HL-60/S4 treated with retinoic acid at 250 ng/mL for 4 days and 3 days (cell line): Measurements from ENCODE around the gene PRUNE2.

Source experiments
- in situ Hi-C: fragments of 300-500 bp; cut with MboI; formaldehyde crosslinking; loops from 2 replicates; pipeline ENCODE4 v1.7.0; 2022; ENCODE audit warnings: low sequenced_read_pairs

PRUNE2 gene

GRCh38 chr9:76904661-76905457 is 1.1 kb downstream of the PRUNE2 start:
- in situ Hi-C loops = no loop called here

GRCh38 chr9:76902395-76902794 is 3.5 kb downstream of the PRUNE2 start:
- in situ Hi-C loops = no loop called here

DNA sequence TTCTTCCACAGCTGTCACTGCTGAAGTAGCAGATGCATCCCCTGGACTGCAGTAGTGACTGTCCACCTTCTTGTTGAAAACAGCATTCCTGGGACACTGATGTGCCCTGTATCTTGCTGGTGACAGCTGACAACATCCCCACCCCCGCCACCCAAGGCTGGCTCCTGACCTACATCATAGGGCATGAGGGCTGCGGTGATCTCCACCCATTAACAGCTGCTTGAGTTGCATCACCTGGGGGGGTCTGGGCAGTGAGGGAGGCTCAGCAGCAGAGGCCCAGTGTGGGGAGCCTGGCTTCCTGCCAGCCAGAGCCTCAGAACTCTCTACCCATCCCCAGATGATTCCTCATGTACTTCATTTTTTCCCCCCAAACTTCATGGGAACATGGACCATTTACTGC is 4.1 kb downstream of the PRUNE2 start:
- in situ Hi-C loops = no loop called here

- in situ Hi-C loops = no loop called here
Measured at GRCh38 chr9:76900884-76901440, 5.0 kb downstream of the PRUNE2 start.

- in situ Hi-C loops = no loop called here
Measured at GRCh38 chr9:76898786-76899185, 7.1 kb downstream of the PRUNE2 start.

GRCh38 chr9:76897804-76898525 is 7.9 kb downstream of the PRUNE2 start:
- in situ Hi-C loops = no loop called here

GRCh38 chr9:76896035-76896434 is 9.9 kb downstream of the PRUNE2 start:
- in situ Hi-C loops = no loop called here

GRCh38 chr9:76895186-76895585 is 10.7 kb downstream of the PRUNE2 start:
- in situ Hi-C loops = no loop called here

GRCh38 chr9:76894198-76894597 is 11.7 kb downstream of the PRUNE2 start:
- in situ Hi-C loops = no loop called here

DNA sequence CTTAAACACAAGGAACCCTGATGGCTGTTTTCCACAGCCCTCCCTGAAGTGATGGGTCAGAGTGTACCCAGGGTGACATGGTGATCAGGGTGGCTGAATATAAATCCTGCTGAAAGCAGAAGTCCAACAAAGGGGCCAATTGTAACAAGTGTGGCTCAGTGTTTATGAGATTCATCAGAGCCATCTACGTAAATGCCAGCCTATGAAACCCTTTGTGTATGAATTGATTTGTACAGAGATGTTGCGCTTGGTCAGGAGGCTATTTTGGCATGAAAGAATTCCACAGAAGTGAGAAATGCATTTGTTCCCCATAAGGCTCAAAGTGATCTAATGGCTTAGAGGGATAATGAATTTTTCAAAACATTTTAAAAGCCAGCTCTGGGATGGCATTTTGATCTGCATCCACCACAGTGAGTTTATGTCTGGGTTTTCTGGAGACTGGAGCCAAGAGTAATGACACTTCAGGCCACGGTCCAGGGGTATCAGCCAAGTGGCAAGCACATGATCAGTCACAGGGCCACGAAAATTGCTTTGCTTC is 12.4 kb downstream of the PRUNE2 start:
- in situ Hi-C loops = no loop called here

DNA sequence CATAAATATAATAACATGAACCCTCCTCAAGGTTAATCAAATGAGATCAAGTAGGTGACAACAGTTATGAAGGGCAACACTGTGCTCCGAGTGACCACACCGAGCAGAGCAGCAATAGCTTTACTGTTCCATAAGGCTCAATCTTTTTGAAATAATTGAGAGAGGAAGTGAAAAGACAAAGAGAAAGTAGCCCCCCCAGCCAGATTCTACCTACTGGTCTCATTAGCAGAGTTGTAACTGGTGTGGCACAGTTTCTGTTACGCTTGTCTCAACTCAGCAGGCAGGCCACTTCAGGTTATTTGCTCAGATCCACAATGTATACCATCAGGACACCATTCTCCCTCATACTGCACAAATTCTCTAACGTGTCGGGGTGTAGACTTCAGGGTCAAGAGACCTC is 14.0 kb downstream of the PRUNE2 start:
- in situ Hi-C loops = no loop called here

DNA sequence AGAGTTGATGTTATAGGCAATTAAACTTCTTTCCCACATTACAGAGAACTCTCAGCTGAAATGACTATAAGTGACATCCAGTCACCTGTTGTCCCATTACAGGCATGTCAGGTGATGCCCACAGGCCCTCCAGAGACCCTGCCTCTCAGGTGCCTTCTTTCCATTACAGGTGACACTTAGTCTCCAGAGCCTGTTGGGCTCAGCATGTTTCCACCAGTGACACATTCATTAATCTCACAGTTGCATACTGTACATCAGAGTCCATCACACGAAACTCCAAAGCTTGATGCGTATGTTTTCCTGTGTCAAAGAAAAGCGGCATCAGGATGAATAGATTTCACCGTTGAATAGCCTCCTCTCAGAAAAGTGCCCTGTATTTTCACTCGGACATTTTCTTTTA is 14.6 kb downstream of the PRUNE2 start:
- in situ Hi-C loops = no loop called here

DNA sequence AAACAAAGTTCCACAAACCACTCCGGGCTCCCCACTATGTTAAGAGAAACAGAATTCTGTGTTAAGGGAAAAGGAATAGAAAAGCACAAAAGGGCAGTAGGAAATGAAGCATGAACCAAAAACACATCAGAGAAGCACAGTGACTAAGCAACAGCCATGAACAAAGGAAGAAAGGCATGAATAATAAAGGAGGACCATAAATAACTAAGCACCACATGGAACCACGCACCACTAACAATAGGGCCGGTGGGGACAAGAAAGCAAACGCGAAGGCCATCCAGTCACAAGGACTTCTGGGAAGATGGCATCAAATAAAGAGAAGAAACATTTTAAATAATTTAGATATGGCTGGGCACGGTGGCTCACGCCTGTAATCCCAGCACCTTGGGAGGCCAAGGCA is 18.0 kb downstream of the PRUNE2 start:
- in situ Hi-C loops = no loop called here

- in situ Hi-C loops = no loop called here
Measured at GRCh38 chr9:76887003-76887821, 18.7 kb downstream of the PRUNE2 start.

GRCh38 chr9:76886318-76886717 is 19.6 kb downstream of the PRUNE2 start:
- in situ Hi-C loops = no loop called here

- in situ Hi-C loops = no loop called here
Measured at GRCh38 chr9:76884823-76885222, 21.1 kb downstream of the PRUNE2 start.

DNA sequence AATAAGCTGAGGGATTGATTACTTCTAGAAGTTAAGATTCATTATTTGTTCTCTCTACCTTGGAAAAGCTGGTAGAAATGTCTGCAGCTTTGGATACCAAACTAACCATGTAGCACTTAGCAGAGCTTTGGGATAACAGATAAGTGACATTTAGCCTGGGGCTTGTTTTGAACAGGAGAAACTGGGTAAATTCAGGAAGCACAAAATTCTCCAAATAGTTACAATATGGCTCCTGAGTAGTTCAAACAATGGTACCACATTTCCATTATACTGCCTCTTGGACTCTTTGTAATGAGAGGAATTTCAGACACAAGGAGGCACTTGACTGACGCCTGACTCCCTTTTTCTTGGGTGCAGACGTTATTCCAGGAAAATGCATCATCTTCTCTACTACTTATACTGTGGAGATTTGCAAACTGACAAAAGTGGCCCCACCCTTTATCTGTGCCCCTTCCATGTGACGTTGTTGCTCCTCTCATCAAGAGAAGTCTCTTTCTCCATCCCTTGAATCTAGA is 22.5 kb downstream of the PRUNE2 start:
- in situ Hi-C loops = no loop called here

DNA sequence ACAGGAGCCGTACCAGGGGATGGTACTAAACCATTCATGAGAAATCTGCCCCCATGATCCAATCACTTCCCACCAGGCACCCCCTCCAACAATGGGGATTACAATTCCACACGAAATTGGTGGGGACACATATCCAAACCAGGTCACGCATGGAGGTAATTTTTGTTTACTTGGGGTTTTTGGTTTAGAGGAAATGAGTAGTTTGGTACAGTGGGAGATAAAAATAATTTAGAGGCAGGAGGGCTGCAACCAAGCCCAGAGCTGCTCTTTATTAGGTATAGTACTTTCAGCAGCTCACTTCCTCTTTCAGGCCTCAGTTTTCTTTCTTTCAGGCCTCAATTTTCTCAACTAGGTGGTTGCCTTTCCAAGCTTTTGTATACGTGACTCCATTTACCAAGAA is 23.2 kb downstream of the PRUNE2 start:
- in situ Hi-C loops = no loop called here

DNA sequence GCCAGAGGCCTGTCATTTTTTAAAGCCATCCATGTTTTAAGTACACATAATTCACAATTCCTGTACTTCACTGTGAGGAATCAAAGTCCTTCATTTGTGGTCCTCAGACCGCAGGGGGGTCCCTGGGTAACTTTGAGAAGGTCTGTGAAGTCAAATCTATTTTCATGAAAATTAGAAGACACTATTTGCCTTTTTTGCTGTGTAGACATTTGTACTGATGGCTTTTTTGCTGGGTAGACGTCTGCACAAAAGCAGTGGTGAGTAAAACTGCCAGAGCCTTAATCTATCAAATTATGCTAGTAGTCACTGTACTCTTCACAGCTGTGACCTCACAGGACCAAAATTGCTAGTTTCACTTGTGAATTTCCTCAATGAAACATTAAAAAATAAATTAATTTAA is 25.7 kb downstream of the PRUNE2 start:
- in situ Hi-C loops = no loop called here

DNA sequence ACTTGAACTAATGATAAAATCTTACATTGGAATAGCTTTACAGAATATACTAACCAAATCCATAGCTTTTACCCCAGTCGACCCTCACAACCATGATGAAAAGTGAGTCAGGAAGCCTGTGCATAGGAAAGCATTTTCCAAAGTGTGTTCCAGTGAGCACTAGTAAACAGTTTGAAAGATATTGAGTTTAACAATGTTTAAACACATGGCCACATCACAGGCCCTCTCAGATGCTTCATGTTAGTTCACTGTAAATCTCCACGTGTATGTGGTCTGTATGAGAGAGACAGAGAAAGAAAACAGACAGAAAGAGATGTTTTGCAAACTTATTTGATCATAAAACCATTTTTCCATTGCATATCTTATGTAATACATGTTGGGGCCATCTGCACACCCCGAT is 27.0 kb downstream of the PRUNE2 start:
- in situ Hi-C loops = no loop called here

- in situ Hi-C loops = no loop called here
Measured at GRCh38 chr9:76877961-76878360, 28.0 kb downstream of the PRUNE2 start.
